Measurements from ENCODE around the gene MBP. TPM values are rescaled to one million over a fixed set of nuclear protein-coding genes. Genes with fewer than 3 reads are reported as not detected.
A peak's percentile ranks its signal among the peaks of the same experiment; 100 is the strongest.
"Not testable (repeated sequence)": the region's sequence is repeated elsewhere in the genome, so short reads cannot be mapped to it uniquely, and the experiment has no call there.

The MBP gene
- polyA plus RNA-seq, 1 experiment: 5.3 TPM

- no peak overlapping the region for H3K27ac ChIP-seq (ENCODE audit: low read depth, low read length)
- no peaks in the 10 kb centered on the region for H3K27me3 ChIP-seq (ENCODE audit: control insufficient read depth, insufficient read depth, low read length)
- H3K9me3 ChIP-seq (ENCODE audit: control insufficient read depth, insufficient read depth, low read length): no peaks in the 10 kb centered on the region
- ChIA-PET CTCF (interaction anchor here (1.1 kb wide), 1 partner anchor 148 kb away, joined by 3 read pairs; no protein-coding TSS in a partner anchor), POLR2A (no interaction called here)
- DNase-seq (ENCODE audit: low read depth, low spot score): no peak
- H3K4me3 ChIP-seq (ENCODE audit: low read depth, low read length): no peak overlapping the region
- no peak for TF ChIP-seq CTCF (IDR thresholded peaks at IDR 0.05; ENCODE audit: low read depth, low read length)
These were observed 180.9 kb downstream of the MBP start for GRCh38 chr18:76951456-76952247.

DNA sequence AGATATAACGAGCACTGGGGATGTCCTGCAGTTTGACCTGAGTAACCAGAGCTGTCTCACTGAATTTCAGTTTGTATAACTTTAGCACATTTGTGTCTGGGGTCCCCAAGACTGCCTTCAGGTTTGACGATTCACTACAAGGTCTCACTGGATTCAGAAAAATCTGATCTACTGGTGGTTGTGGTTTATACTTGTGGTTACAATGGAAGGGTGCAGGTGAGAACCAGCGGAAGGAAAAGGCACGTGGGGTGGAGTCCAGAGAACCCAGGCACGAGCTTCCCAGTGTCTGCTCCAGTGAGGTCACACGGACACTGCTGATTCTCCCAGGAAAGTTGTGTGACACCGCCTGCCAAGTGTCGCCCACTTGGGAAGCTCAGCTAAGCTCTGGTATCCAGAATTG is 184.2 kb downstream of the MBP start:
- TF ChIP-seq CTCF (IDR thresholded peaks at IDR 0.05; ENCODE audit: low read depth, low read length): no peak
- Histone ChIP-seq H3K9me3 (ENCODE audit: control insufficient read depth, insufficient read depth, low read length) (no peaks in the 10 kb centered on the region), H3K4me3 (ENCODE audit: low read depth, low read length) (no peak overlapping the region), H3K27ac (ENCODE audit: low read depth, low read length) (no peak overlapping the region), H3K27me3 (ENCODE audit: control insufficient read depth, insufficient read depth, low read length) (no peaks in the 10 kb centered on the region)
- POLR2A ChIA-PET: no interaction called here
- CTCF ChIA-PET: interaction anchor here (0.9 to 1.0 kb wide), 2 partner anchors 35 to 52 kb away, joined by 3 to 4 read pairs; no protein-coding TSS in a partner anchor
- no peak for DNase-seq (ENCODE audit: low read depth, low spot score)

DNA sequence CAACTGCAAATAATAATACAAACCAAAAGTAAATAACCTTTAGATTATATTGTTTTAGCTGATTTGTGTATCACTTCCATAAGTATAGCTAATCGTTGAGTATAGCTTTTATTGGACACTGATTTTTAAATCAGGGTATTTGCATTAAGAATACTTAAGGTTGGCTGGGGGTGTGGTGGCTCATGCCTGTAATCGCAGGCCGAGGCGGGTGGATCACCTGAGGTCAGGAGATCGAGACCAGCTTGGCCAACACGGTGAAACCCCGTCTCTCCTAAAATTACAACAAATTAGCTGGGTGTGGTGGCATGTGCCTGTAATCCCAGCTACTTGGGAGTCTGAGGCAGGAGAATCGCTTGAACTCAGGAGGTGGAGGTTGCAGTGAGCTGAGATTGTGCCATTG is 188.2 kb downstream of the MBP start:
- ChIA-PET CTCF (interaction anchor here (0.8 to 3.1 kb wide), 3 partner anchors 39 to 142 kb away, joined by 3 to 18 read pairs (median 4); no protein-coding TSS in a partner anchor), POLR2A (interaction anchor here (0.6 kb wide), 1 partner anchor 29 kb away, joined by 4 read pairs; no protein-coding TSS in a partner anchor)
- not testable (repeated sequence) for DNase-seq (ENCODE audit: low read depth, low spot score); H3K27ac ChIP-seq (ENCODE audit: low read depth, low read length); H3K9me3 ChIP-seq (ENCODE audit: control insufficient read depth, insufficient read depth, low read length); H3K4me3 ChIP-seq (ENCODE audit: low read depth, low read length); H3K27me3 ChIP-seq (ENCODE audit: control insufficient read depth, insufficient read depth, low read length)

GRCh38 chr18:76943542-76944339 is 188.8 kb downstream of the MBP start:
- no peak overlapping the region for H3K4me3 ChIP-seq (ENCODE audit: low read depth, low read length)
- CTCF ChIA-PET: interaction anchor here (1.1 to 3.1 kb wide), 2 partner anchors 40 to 57 kb away, joined by 3 to 18 read pairs; no protein-coding TSS in a partner anchor
- no peaks in the 10 kb centered on the region for H3K9me3 ChIP-seq (ENCODE audit: control insufficient read depth, insufficient read depth, low read length)
- peak; percentile 60 for DNase-seq (ENCODE audit: low read depth, low spot score)
- TF ChIP-seq CTCF (IDR thresholded peaks at IDR 0.05; ENCODE audit: low read depth, low read length): no peak
- POLR2A ChIA-PET: interaction anchor here (0.6 kb wide), 1 partner anchor 28 kb away, joined by 4 read pairs; no protein-coding TSS in a partner anchor
- no peak overlapping the region for H3K27ac ChIP-seq (ENCODE audit: low read depth, low read length)
- H3K27me3 ChIP-seq (ENCODE audit: control insufficient read depth, insufficient read depth, low read length): no peaks in the 10 kb centered on the region

GRCh38 chr18:76941284-76941683 is 191.3 kb downstream of the MBP start:
- Histone ChIP-seq H3K9me3 (ENCODE audit: control insufficient read depth, insufficient read depth, low read length) (no peaks in the 10 kb centered on the region), H3K27ac (ENCODE audit: low read depth, low read length) (no peak overlapping the region), H3K4me3 (ENCODE audit: low read depth, low read length) (no peak overlapping the region), H3K27me3 (ENCODE audit: control insufficient read depth, insufficient read depth, low read length) (no peaks in the 10 kb centered on the region)
- no peak for DNase-seq (ENCODE audit: low read depth, low spot score)
- ChIA-PET CTCF (interaction anchor here (1.1 kb wide), 1 partner anchor 42 kb away, joined by 4 read pairs; no protein-coding TSS in a partner anchor), POLR2A (no interaction called here)
- TF ChIP-seq CTCF (IDR thresholded peaks at IDR 0.05; ENCODE audit: low read depth, low read length): no peak

All from AG04450 (cell line).